IPS DF 6.9 (cell line): ENCODE results near the gene IL1RAPL2.
"Not testable (repeated sequence)": the region's sequence is repeated elsewhere in the genome, so short reads cannot be mapped to it uniquely, and the experiment has no call there.

Experiments used
- DNase-seq: peaks from one replicate; pipeline ENCODE4 v3.0.0-alpha.2; 2013; ENCODE audit warnings: low read depth, low spot score
- H3K27ac ChIP-seq: one replicate; pipeline ENCODE4 v1.5.1; 2013; ENCODE audit warnings: low read length, control low read depth
- H3K27me3 ChIP-seq: 2 replicates; pipeline ENCODE4 v1.6.1; 2013; ENCODE audit warnings: mild to moderate bottlenecking, low read length; ENCODE audit not compliant: control insufficient read depth, insufficient read depth
- H3K36me3 ChIP-seq: 2 replicates; pipeline ENCODE4 v1.6.1; 2013; ENCODE audit warnings: low read length; ENCODE audit not compliant: control insufficient read depth, insufficient read depth
- H3K4me1 ChIP-seq: 2 replicates; pipeline ENCODE4 v1.6.1; 2013; ENCODE audit warnings: low read length; ENCODE audit not compliant: control insufficient read depth, insufficient read depth
- H3K4me3 ChIP-seq: 2 replicates; pipeline ENCODE4 v1.5.1; 2013; ENCODE audit warnings: mild to moderate bottlenecking, low read length
- H3K9me3 ChIP-seq: 2 replicates; pipeline ENCODE4 v1.6.1; 2013; ENCODE audit warnings: low read length, inconsistent platforms; ENCODE audit not compliant: control insufficient read depth, insufficient read depth
- WGBS: extraction: QIAGEN DNeasy Blood & Tissue Kit; methylation state at CpG from one replicate; pipeline ENCODE4 v1.1.7; 2013; ENCODE audit warnings: mixed read lengths, missing lambda C conversion rate; ENCODE audit not compliant: insufficient read length, insufficient coverage; 5-methylcytosine and 5-hydroxymethylcytosine counted together

The IL1RAPL2 gene

GRCh38 chrX:104669063-104669462 is 103.1 kb downstream of the IL1RAPL2 start:
- Histone ChIP-seq H3K27ac (no peak overlapping the region), H3K9me3 (no peaks in the 10 kb centered on the region), H3K36me3 (no peaks in the 10 kb centered on the region), H3K4me1 (no peaks in the 10 kb centered on the region), H3K27me3 (no peaks in the 10 kb centered on the region), H3K4me3 (no peak overlapping the region)
- DNase-seq: no peak
- no CpG with 5 or more reads among the region's 4 CpGs for WGBS

GRCh38 chrX:104670051-104670450 is 104.1 kb downstream of the IL1RAPL2 start:
- no peaks in the 10 kb centered on the region for H3K36me3 ChIP-seq
- H3K9me3 ChIP-seq: no peaks in the 10 kb centered on the region
- H3K4me3 ChIP-seq: no peak overlapping the region
- DNase-seq: no peak
- WGBS: no CpG with 5 or more reads among the region's 4 CpGs
- H3K27ac ChIP-seq: no peak overlapping the region
- H3K4me1 ChIP-seq: no peaks in the 10 kb centered on the region
- H3K27me3 ChIP-seq: no peaks in the 10 kb centered on the region

GRCh38 chrX:104677517-104677916 is 111.5 kb downstream of the IL1RAPL2 start:
- H3K4me3 ChIP-seq, H3K27ac ChIP-seq, H3K4me1 ChIP-seq, H3K9me3 ChIP-seq, DNase-seq, H3K36me3 ChIP-seq, H3K27me3 ChIP-seq: not testable (repeated sequence)
- no CpG with 5 or more reads among the region's 18 CpGs for WGBS

GRCh38 chrX:104679175-104679574 is 113.2 kb downstream of the IL1RAPL2 start:
- WGBS: no CpG with 5 or more reads among the region's 2 CpGs
- Histone ChIP-seq H3K27me3 (no peaks in the 10 kb centered on the region), H3K36me3 (no peaks in the 10 kb centered on the region), H3K27ac (no peak overlapping the region), H3K9me3 (no peaks in the 10 kb centered on the region), H3K4me3 (no peak overlapping the region), H3K4me1 (no peaks in the 10 kb centered on the region)
- DNase-seq: no peak

GRCh38 chrX:104681214-104681613 is 115.2 kb downstream of the IL1RAPL2 start:
- WGBS: no CpG with 5 or more reads among the region's 3 CpGs
- Histone ChIP-seq H3K4me3 (no peak overlapping the region), H3K9me3 (no peaks in the 10 kb centered on the region), H3K27me3 (no peaks in the 10 kb centered on the region), H3K36me3 (no peaks in the 10 kb centered on the region), H3K4me1 (no peaks in the 10 kb centered on the region), H3K27ac (no peak overlapping the region)
- DNase-seq: no peak

GRCh38 chrX:104684077-104684476 is 118.1 kb downstream of the IL1RAPL2 start:
- Histone ChIP-seq H3K4me1 (no peaks in the 10 kb centered on the region), H3K27ac (no peak overlapping the region), H3K27me3 (no peaks in the 10 kb centered on the region), H3K36me3 (no peaks in the 10 kb centered on the region), H3K4me3 (no peak overlapping the region), H3K9me3 (no peaks in the 10 kb centered on the region)
- DNase-seq: no peak
- no CpG with 5 or more reads among the region's 2 CpGs for WGBS

GRCh38 chrX:104695593-104695992 is 129.6 kb downstream of the IL1RAPL2 start:
- no peak overlapping the region for H3K4me3 ChIP-seq
- no peaks in the 10 kb centered on the region for H3K36me3 ChIP-seq
- DNase-seq: no peak
- no CpG with 5 or more reads among the region's 9 CpGs for WGBS
- H3K27ac ChIP-seq: no peak overlapping the region
- no peaks in the 10 kb centered on the region for H3K27me3 ChIP-seq
- H3K4me1 ChIP-seq: no peaks in the 10 kb centered on the region
- no peaks in the 10 kb centered on the region for H3K9me3 ChIP-seq

GRCh38 chrX:104696667-104697066 is 130.7 kb downstream of the IL1RAPL2 start:
- Histone ChIP-seq H3K9me3 (no peaks in the 10 kb centered on the region), H3K36me3 (no peaks in the 10 kb centered on the region), H3K27me3 (no peaks in the 10 kb centered on the region), H3K4me1 (no peaks in the 10 kb centered on the region), H3K4me3 (no peak overlapping the region), H3K27ac (no peak overlapping the region)
- DNase-seq: no peak
- no CpG with 5 or more reads among the region's 1 CpG for WGBS

GRCh38 chrX:104697294-104697693 is 131.3 kb downstream of the IL1RAPL2 start:
- DNase-seq: no peak
- no peaks in the 10 kb centered on the region for H3K27me3 ChIP-seq
- no peak overlapping the region for H3K27ac ChIP-seq
- H3K4me1 ChIP-seq: no peaks in the 10 kb centered on the region
- H3K4me3 ChIP-seq: no peak overlapping the region
- H3K9me3 ChIP-seq: no peaks in the 10 kb centered on the region
- H3K36me3 ChIP-seq: no peaks in the 10 kb centered on the region

- Histone ChIP-seq H3K27me3 (no peaks in the 10 kb centered on the region), H3K36me3 (no peaks in the 10 kb centered on the region), H3K4me1 (no peaks in the 10 kb centered on the region), H3K4me3 (no peak overlapping the region), H3K27ac (no peak overlapping the region), H3K9me3 (no peaks in the 10 kb centered on the region)
- no peak for DNase-seq
- no CpG with 5 or more reads among the region's 4 CpGs for WGBS
Measured at GRCh38 chrX:104707042-104707441, 141.0 kb downstream of the IL1RAPL2 start.

GRCh38 chrX:104707572-104707971 is 141.6 kb downstream of the IL1RAPL2 start:
- Histone ChIP-seq H3K4me1 (no peaks in the 10 kb centered on the region), H3K27ac (no peak overlapping the region), H3K4me3 (no peak overlapping the region)

More at GRCh38 chrX:104707572-104707971, 141.6 kb downstream of the IL1RAPL2 start:
- no peak for DNase-seq
- Histone ChIP-seq H3K36me3 (no peaks in the 10 kb centered on the region), H3K9me3 (no peaks in the 10 kb centered on the region), H3K27me3 (no peaks in the 10 kb centered on the region)
